ENCODE results near the gene ARPC2. TPM values are rescaled to one million over a fixed set of nuclear protein-coding genes. Genes with fewer than 3 reads are reported as not detected.

ARPC2 gene
- total and polyA plus RNA-seq, 5 donors from 2014 or later: 540 to 1,050 (median 811) TPM

GRCh38 chr2:218236829-218237228 is 19.8 kb downstream of the ARPC2 start:
- Mint-ChIP-seq H3K27ac (no peak overlapping the region), H3K36me3 (peaks cover 50% of the 10 kb centered on the region), H3K9me3 (no peaks in the 10 kb centered on the region), H3K4me3 (no peak overlapping the region), H3K4me1 (peaks cover 10 to 39% (median 21%) of the 10 kb centered on the region in 4 donors), H3K27me3 (no peaks in the 10 kb centered on the region)
- Histone ChIP-seq H3K27ac (ENCODE audit: insufficient read depth, low read length, poor library complexity, severe bottlenecking) (no peak overlapping the region), H3K27me3 (ENCODE audit: control insufficient read depth, insufficient read depth, low read length) (no peaks in the 10 kb centered on the region), H3K9me3 (ENCODE audit: control insufficient read depth in 2 of 2, low read length in 2 of 2) (no peaks in the 10 kb centered on the region), H3K36me3 (ENCODE audit: control insufficient read depth, insufficient read depth, low read length) (peaks cover 92% of the 10 kb centered on the region), H3K4me3 (ENCODE audit: low read depth, low read length) (no peak overlapping the region), H3K4me1 (ENCODE audit: control insufficient read depth, insufficient read depth, low read length, poor library complexity, severe bottlenecking) (peaks cover 7% of the 10 kb centered on the region)
- no peak for ATAC-seq (ENCODE audit: low read depth in 2 of 2)
- DNase-seq: no peak

DNA sequence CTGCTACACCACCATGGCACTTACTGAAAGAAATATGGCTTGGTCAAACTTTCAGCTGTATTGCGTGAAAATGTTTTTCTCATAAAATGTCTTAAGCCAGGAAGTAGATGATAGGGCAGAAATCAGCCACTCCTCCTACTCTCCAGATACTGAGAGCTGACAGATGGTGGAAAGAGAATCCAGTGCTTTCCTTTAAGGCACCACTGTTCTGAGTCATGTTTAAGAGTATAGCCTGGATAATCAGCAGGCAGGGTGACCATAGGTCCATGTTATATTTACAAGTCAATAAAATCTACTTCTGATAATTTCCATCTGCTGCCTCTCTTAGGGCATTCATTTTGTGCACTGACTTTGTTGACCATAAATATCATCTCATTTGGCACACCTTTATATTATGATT is 21.9 kb downstream of the ARPC2 start:
- no peaks in the 10 kb centered on the region for H3K9me3 Mint-ChIP-seq
- Histone ChIP-seq H3K4me3 (ENCODE audit: low read depth, low read length) (no peak overlapping the region), H3K4me1 (ENCODE audit: control insufficient read depth, insufficient read depth, low read length, poor library complexity, severe bottlenecking) (peaks cover 6% of the 10 kb centered on the region), H3K9me3 (ENCODE audit: control insufficient read depth in 2 of 2, low read length in 2 of 2) (no peaks in the 10 kb centered on the region), H3K27ac (ENCODE audit: insufficient read depth, low read length, poor library complexity, severe bottlenecking) (peak overlapping the region; percentile 18), H3K27me3 (ENCODE audit: control insufficient read depth, insufficient read depth, low read length) (no peaks in the 10 kb centered on the region), H3K36me3 (ENCODE audit: control insufficient read depth, insufficient read depth, low read length) (peaks cover 95% of the 10 kb centered on the region)
- peaks cover 51% of the 10 kb centered on the region for H3K36me3 Mint-ChIP-seq
- no peaks in the 10 kb centered on the region for H3K27me3 Mint-ChIP-seq
- ATAC-seq (ENCODE audit: low read depth in 2 of 2): no peak
- peak overlapping the region in 1 of 3 donors; percentile 15 for H3K27ac Mint-ChIP-seq
- no peak overlapping the region for H3K4me3 Mint-ChIP-seq
- DNase-seq: no peak
- H3K4me1 Mint-ChIP-seq: peaks cover 13 to 40% (median 21%) of the 10 kb centered on the region in 4 donors

DNA sequence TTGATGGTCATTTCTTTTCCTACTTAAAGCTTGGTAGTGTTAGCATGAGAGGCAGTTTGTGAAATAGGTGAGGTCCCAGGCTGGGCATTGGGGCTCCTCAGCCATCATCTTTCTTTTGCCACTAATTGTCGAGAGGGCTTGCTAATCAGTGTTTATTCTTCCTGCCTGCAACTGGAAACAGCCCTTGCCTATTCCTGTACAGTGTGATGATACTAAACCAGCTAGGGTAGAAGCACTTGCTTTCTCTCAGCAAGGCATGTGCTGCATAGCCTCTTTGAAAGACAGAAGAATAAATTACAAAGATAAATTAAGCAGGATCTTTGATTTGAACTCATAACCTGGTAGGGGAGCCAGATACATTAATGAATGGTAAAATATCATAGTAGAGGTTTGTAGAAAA is 27.2 kb downstream of the ARPC2 start:
- Mint-ChIP-seq H3K27ac (peak overlapping the region in 2 of 3 donors; percentile 82 to 86), H3K4me3 (no peak overlapping the region), H3K9me3 (no peaks in the 10 kb centered on the region), H3K4me1 (peaks cover 4 to 34% (median 25%) of the 10 kb centered on the region in 4 donors), H3K36me3 (peaks cover 37% of the 10 kb centered on the region), H3K27me3 (no peaks in the 10 kb centered on the region)
- no peaks in the 10 kb centered on the region for H3K27me3 ChIP-seq (ENCODE audit: control insufficient read depth, insufficient read depth, low read length)
- peaks cover 95% of the 10 kb centered on the region for H3K36me3 ChIP-seq (ENCODE audit: control insufficient read depth, insufficient read depth, low read length)
- H3K4me3 ChIP-seq (ENCODE audit: low read depth, low read length): no peak overlapping the region
- ATAC-seq (ENCODE audit: low read depth in 2 of 2): no peak
- peaks cover 6% of the 10 kb centered on the region for H3K4me1 ChIP-seq (ENCODE audit: control insufficient read depth, insufficient read depth, low read length, poor library complexity, severe bottlenecking)
- no peaks in the 10 kb centered on the region for H3K9me3 ChIP-seq (ENCODE audit: control insufficient read depth in 2 of 2, low read length in 2 of 2)
- no peak overlapping the region for H3K27ac ChIP-seq (ENCODE audit: insufficient read depth, low read length, poor library complexity, severe bottlenecking)
- no peak for DNase-seq

- Histone ChIP-seq H3K36me3 (ENCODE audit: control insufficient read depth, insufficient read depth, low read length) (peaks cover 96% of the 10 kb centered on the region), H3K9me3 (ENCODE audit: control insufficient read depth in 2 of 2, low read length in 2 of 2) (no peaks in the 10 kb centered on the region), H3K4me1 (ENCODE audit: control insufficient read depth, insufficient read depth, low read length, poor library complexity, severe bottlenecking) (peaks cover 6% of the 10 kb centered on the region), H3K27ac (ENCODE audit: insufficient read depth, low read length, poor library complexity, severe bottlenecking) (no peak overlapping the region), H3K27me3 (ENCODE audit: control insufficient read depth, insufficient read depth, low read length) (no peaks in the 10 kb centered on the region), H3K4me3 (ENCODE audit: low read depth, low read length) (no peak overlapping the region)
- Mint-ChIP-seq H3K27me3 (no peaks in the 10 kb centered on the region), H3K36me3 (peaks cover 39% of the 10 kb centered on the region), H3K4me3 (no peak overlapping the region), H3K27ac (peak overlapping the region in 2 of 3 donors; percentile 77 to 86), H3K4me1 (peaks cover 4 to 34% (median 25%) of the 10 kb centered on the region in 4 donors), H3K9me3 (no peaks in the 10 kb centered on the region)
- ATAC-seq (ENCODE audit: low read depth in 2 of 2) (no peak), DNase-seq (no peak)
These were observed 27.7 kb downstream of the ARPC2 start for GRCh38 chr2:218244665-218245064.

GRCh38 chr2:218245214-218245613 is 28.2 kb downstream of the ARPC2 start:
- Histone ChIP-seq H3K9me3 (ENCODE audit: control insufficient read depth in 2 of 2, low read length in 2 of 2) (no peaks in the 10 kb centered on the region), H3K4me1 (ENCODE audit: control insufficient read depth, insufficient read depth, low read length, poor library complexity, severe bottlenecking) (peaks cover 6% of the 10 kb centered on the region), H3K27me3 (ENCODE audit: control insufficient read depth, insufficient read depth, low read length) (no peaks in the 10 kb centered on the region), H3K4me3 (ENCODE audit: low read depth, low read length) (no peak overlapping the region), H3K36me3 (ENCODE audit: control insufficient read depth, insufficient read depth, low read length) (peaks cover 98% of the 10 kb centered on the region), H3K27ac (ENCODE audit: insufficient read depth, low read length, poor library complexity, severe bottlenecking) (no peak overlapping the region)
- no peak for DNase-seq
- no peaks in the 10 kb centered on the region for H3K9me3 Mint-ChIP-seq
- peaks cover 4 to 38% (median 26%) of the 10 kb centered on the region in 4 donors for H3K4me1 Mint-ChIP-seq
- no peak overlapping the region for H3K4me3 Mint-ChIP-seq
- H3K27me3 Mint-ChIP-seq: no peaks in the 10 kb centered on the region
- ATAC-seq (ENCODE audit: low read depth in 2 of 2): no peak
- peaks cover 45% of the 10 kb centered on the region for H3K36me3 Mint-ChIP-seq
- H3K27ac Mint-ChIP-seq: peak overlapping the region in 1 of 3 donors; percentile 77

GRCh38 chr2:218249691-218250090 is 32.7 kb downstream of the ARPC2 start:
- Histone ChIP-seq H3K27ac (ENCODE audit: insufficient read depth, low read length, poor library complexity, severe bottlenecking) (peak overlapping the region; percentile 15), H3K9me3 (ENCODE audit: control insufficient read depth in 2 of 2, low read length in 2 of 2) (no peaks in the 10 kb centered on the region), H3K4me3 (ENCODE audit: low read depth, low read length) (no peak overlapping the region), H3K36me3 (ENCODE audit: control insufficient read depth, insufficient read depth, low read length) (peaks cover 99% of the 10 kb centered on the region), H3K27me3 (ENCODE audit: control insufficient read depth, insufficient read depth, low read length) (no peaks in the 10 kb centered on the region), H3K4me1 (ENCODE audit: control insufficient read depth, insufficient read depth, low read length, poor library complexity, severe bottlenecking) (no peaks in the 10 kb centered on the region)
- Mint-ChIP-seq H3K9me3 (no peaks in the 10 kb centered on the region), H3K4me1 (peaks cover 0 to 10% (median 5%) of the 10 kb centered on the region in 4 donors), H3K36me3 (peaks cover 48% of the 10 kb centered on the region), H3K27me3 (no peaks in the 10 kb centered on the region), H3K27ac (peak overlapping the region in 1 of 3 donors; percentile 69), H3K4me3 (no peak overlapping the region)
- ATAC-seq (ENCODE audit: low read depth in 2 of 2) (no peak), DNase-seq (no peak)

- no peaks in the 10 kb centered on the region for H3K27me3 ChIP-seq (ENCODE audit: control insufficient read depth, insufficient read depth, low read length)
- H3K4me1 Mint-ChIP-seq: peaks cover 5 to 12% (median 10%) of the 10 kb centered on the region in 4 donors
- no peak overlapping the region for H3K27ac ChIP-seq (ENCODE audit: insufficient read depth, low read length, poor library complexity, severe bottlenecking)
- no peaks in the 10 kb centered on the region for H3K9me3 Mint-ChIP-seq
- H3K27ac Mint-ChIP-seq: peak overlapping the region in 1 of 3 donors; percentile 46
- peaks cover 51% of the 10 kb centered on the region for H3K36me3 Mint-ChIP-seq
- no peaks in the 10 kb centered on the region for H3K27me3 Mint-ChIP-seq
- no peak overlapping the region for H3K4me3 Mint-ChIP-seq
- ATAC-seq (ENCODE audit: low read depth in 2 of 2): no peak
- no peaks in the 10 kb centered on the region for H3K9me3 ChIP-seq (ENCODE audit: control insufficient read depth in 2 of 2, low read length in 2 of 2)
- DNase-seq: no peak
- H3K36me3 ChIP-seq (ENCODE audit: control insufficient read depth, insufficient read depth, low read length): peaks cover 85% of the 10 kb centered on the region
- no peak overlapping the region for H3K4me3 ChIP-seq (ENCODE audit: low read depth, low read length)
- H3K4me1 ChIP-seq (ENCODE audit: control insufficient read depth, insufficient read depth, low read length, poor library complexity, severe bottlenecking): peaks cover 5% of the 10 kb centered on the region
These were observed 35.7 kb downstream of the ARPC2 start for GRCh38 chr2:218252509-218253231.

- peaks cover 6% of the 10 kb centered on the region for H3K4me1 ChIP-seq (ENCODE audit: control insufficient read depth, insufficient read depth, low read length, poor library complexity, severe bottlenecking)
- no peaks in the 10 kb centered on the region for H3K9me3 ChIP-seq (ENCODE audit: control insufficient read depth in 2 of 2, low read length in 2 of 2)
- H3K4me3 Mint-ChIP-seq: no peak overlapping the region
- ATAC-seq (ENCODE audit: low read depth in 2 of 2) (no peak), DNase-seq (no peak)
- H3K36me3 ChIP-seq (ENCODE audit: control insufficient read depth, insufficient read depth, low read length): peaks cover 79% of the 10 kb centered on the region
- peaks cover 5 to 15% (median 12%) of the 10 kb centered on the region in 4 donors for H3K4me1 Mint-ChIP-seq
- no peaks in the 10 kb centered on the region for H3K27me3 Mint-ChIP-seq
- H3K36me3 Mint-ChIP-seq: peaks cover 46% of the 10 kb centered on the region
- no peaks in the 10 kb centered on the region for H3K27me3 ChIP-seq (ENCODE audit: control insufficient read depth, insufficient read depth, low read length)
- H3K9me3 Mint-ChIP-seq: no peaks in the 10 kb centered on the region
- H3K4me3 ChIP-seq (ENCODE audit: low read depth, low read length): no peak overlapping the region
- no peak overlapping the region for H3K27ac Mint-ChIP-seq
- no peak overlapping the region for H3K27ac ChIP-seq (ENCODE audit: insufficient read depth, low read length, poor library complexity, severe bottlenecking)
These were observed 36.2 kb downstream of the ARPC2 start for GRCh38 chr2:218253232-218253625.

All from CD4-positive, CD25-positive, alpha-beta regulatory T cell (primary cell).